Measurements from ENCODE around the gene ULK2.
"Not testable (repeated sequence)": the region's sequence is repeated elsewhere in the genome, so short reads cannot be mapped to it uniquely, and the experiment has no call there.

ULK2 gene

DNA sequence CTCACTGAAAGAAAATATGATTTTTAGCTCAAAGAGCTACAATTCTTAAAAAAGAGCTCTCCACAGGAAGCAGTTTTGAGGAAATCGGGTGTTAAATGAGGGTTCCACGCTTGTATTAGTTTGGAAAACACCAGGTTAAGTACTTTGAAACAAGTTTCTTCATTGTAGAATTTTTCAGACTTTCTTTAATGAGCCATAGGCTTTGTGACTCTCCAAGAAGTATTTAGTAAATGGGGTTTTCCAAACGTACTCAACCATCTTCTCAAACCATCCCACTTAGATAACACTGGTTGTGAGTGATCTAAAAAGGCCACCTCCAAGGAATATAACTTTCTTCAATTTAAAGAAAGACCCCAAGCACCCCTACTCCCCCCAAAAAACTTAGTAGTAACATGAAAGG is 2.7 kb downstream of the ULK2 start:
- no peak for DNase-seq (ENCODE audit: low read depth)

- DNase-seq (ENCODE audit: low read depth), result not testable (repeated sequence)
Observed at GRCh38 chr17:19860647-19861177, 7.0 kb downstream of the ULK2 start.

DNA sequence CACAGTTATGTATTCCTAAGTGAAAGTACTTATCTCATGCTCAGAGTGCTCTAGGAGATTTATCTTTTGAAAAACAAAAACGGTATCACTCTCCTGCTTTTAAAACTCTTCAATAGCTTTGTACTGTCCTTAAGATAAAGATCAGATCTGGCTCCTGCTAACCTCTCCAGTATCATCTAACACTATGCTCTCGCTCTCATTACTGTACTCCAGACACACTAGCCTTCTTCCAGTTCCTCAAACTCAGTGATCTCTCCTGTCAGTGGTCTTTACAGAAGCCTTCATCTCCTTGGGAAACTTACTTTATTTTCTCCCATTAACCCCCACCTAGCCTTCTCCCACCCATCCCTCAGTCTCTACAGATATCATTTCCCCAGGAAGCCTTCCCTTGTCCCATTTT is 10.1 kb downstream of the ULK2 start:
- no peak for DNase-seq (ENCODE audit: low read depth)

DNA sequence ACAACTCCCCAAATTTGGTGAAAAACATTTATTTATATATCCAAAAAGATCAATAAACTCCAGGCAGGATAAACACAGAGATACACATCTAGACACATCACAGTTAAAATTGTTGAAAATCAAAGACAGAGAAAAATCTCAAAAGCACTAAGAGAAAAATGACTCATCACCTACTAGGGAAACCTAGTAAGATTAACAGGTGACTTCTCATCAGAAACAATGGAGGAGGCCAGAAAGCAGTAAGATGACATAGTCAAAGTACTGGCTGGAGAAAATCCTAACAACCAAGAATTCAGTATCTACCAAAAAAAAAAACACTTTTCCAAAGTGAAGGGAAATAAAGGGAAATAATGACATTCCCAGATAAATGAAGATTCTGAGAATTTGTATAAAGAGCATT is 33.8 kb downstream of the ULK2 start:
- no peak for DNase-seq (ENCODE audit: low read depth)

DNA sequence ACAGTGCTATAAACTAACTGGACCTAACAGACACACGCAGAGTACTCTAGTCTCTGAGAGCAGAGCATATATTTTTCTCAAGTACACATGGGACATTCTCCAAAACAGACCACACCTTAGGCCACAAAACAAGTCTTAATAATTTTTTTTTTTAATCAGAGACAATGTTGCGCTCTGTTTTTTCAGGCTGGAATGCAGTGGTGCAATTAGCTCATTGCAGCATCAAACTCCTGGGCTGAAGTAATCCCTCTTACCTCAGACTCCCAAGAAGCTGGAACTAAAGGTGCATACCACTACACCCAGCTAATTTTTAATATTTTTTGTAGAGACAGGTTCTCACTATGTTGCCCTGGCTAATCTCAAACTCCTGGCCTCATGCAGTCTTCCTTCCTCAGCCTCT is 37.7 kb downstream of the ULK2 start:
- DNase-seq (ENCODE audit: low read depth), result no peak

- DNase-seq (ENCODE audit: low read depth), result no peak
Observed at GRCh38 chr17:19812407-19812806, 55.3 kb downstream of the ULK2 start.

DNA sequence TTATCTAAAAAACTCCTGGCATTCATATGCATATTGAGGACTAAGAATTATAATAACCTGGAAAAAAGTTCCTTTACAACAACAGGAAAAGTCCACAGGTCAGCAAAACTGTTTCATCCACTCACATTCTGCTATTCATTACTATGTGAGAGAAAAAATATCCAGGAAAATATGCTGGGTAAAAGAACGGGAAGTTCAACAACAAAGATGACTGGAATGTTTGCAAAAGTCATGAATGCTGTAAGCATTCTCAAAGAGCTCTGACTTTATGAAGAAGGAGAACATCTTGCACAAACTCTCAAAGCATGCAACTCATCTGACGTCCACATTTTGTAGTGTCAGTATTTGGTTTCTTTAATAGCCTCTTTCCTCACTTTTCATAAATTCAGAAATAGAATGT is 62.7 kb downstream of the ULK2 start:
- no peak for DNase-seq (ENCODE audit: low read depth)

DNA sequence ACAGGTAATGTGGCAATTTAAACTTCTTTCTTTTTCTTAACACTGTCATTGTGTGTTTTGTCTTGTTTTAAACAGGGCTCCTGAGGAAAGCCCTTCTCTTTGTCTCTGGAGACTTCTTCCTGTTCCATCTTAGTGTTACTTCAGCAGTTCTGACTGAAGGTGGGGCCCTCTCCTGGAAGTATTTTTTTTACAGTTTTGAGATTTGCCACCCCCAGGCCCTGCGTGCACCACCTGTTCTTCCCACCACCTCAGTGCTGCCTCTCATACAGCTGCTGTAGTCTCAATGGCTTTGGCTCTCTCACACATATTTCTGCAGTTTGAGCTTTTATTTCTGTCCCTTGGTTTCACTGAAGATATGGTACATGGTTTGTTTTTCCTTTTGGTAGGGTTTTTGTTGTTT is 67.2 kb downstream of the ULK2 start:
- no peak for DNase-seq (ENCODE audit: low read depth)

DNA sequence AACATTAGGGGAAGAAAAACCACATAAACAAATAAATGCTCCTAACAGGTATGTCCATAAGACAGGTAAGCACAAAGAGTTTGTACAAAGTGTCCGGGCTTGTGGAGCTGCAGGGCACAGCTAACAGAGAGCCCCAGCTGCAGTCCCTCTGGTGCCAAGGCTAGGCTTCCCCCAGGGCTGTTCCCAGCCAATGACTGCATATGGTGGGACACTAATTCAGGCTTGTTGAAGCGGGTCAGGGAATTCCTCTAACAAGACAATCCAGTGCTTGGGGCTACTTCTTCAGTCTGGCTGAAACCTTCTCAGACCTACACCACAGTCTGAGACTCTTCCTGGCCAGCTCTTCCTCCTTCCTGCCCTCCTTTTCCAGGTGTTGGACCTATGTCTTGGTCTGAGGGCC is 67.9 kb downstream of the ULK2 start:
- DNase-seq (ENCODE audit: low read depth), result no peak

DNA sequence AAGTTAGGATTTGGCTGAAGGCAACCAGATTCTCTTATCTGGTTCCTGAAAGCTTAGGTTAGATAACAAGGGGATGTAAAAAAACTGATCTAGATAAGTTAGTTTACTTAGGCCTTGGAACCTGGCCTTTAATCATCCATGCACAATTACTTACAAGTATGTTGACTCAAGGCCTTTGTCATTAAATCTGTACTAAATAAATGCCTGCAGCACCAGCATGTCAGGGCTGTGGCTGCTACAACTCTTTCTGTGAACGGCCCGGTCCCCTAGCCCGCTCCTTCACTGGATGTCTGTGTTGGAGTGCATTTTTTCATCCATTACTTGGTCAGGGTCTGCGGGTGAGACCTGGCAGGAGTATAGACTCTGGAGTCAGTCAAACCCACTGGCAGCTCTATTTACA is 71.3 kb downstream of the ULK2 start:
- no peak for DNase-seq (ENCODE audit: low read depth)

DNA sequence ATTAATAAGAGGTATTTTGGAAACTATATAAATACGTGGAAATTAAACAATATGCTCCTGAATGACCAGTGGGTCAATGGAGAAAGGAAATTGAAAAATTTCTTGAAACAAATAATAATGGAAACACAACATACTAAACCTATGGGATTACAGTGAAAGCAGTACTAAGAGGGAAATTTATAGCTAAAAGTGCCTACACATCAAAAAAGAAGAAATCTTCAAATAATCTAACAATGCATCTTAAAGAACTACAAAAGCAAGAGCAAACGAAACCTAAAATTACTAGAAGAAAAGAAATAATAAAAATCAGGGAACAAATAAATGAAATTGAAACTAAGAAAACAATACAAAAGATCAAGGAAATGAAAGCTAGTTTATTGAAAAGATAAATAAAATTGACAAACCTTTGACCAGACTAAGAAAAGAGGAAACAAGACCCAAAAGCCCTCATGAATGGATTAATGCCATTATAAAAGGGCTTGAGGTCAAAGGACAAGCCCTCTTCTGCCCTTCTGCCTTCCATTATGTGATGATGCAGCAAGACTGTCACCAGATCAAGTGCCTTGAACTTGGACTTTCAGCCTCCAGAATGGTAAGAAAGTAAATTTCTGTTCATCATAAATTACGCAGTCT is 75.7 kb downstream of the ULK2 start:
- no peak for DNase-seq (ENCODE audit: low read depth)

- no peak for DNase-seq (ENCODE audit: low read depth)
Observed at GRCh38 chr17:19787733-19788357, 79.9 kb downstream of the ULK2 start.

DNA sequence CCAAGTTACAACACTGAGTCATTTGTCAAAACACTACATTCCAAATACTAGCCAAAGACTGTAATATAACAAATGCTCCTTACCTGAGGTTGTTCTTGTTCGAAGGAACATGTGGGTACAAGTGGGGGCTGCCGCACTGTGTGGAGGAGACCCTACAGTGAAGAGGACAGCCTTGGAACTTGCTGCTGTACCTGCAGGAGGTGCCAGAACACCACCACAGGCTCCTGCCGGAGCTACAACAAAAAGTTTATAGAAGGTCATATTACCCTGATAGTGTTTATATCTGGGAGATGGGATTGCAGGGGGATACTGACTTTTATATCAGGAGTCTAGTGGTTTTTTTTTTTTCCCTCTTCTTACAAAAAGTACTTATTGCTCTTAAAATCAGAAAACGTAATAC is 81.9 kb downstream of the ULK2 start:
- no peak for DNase-seq (ENCODE audit: low read depth)

DNA sequence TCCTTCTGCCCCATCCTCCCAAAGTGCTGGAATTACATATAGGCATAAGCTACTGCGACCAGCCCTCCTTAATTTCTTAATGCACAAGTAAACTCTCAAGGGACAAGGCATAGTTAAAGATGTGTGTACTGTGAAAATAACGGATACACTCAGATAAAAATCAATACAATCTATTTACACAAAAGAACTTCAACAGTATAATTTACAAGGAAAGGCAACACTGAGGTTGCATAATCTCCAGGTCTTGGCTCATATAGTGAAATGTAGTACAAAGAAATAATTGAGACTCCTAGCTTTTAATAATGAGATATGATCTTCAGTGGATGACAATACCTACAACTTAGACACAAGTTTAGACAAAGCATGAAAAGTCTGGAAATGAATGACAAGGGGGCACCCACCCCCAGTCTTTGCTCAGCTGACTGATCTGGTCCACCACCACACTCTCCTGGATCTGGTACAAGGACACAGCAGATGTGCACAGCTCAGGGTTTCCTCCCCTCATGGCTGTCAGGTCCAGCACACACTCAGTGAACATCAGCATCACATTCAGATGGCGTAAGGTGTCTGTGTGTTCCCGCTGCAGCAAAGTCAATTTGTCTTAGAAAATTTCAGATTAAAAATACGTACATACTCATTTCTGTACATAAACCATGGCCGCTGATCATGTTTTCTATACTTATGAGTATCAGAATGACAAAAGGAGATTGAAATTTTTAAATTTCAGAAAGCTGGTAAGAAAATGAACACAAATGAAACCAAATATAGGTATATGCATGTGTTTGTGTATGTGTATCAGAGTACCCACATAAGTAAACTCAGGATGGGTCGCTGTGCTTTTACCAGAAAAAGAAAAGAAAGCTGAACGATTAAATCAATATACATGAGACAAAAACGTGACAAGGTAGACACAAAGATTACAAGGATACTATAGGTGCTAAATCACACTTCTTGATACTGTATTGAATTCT is 86.0 kb downstream of the ULK2 start:
- no peak for DNase-seq (ENCODE audit: low read depth)

GRCh38 chr17:19780846-19781245 is 86.9 kb downstream of the ULK2 start:
- no peak for DNase-seq (ENCODE audit: low read depth)

DNA sequence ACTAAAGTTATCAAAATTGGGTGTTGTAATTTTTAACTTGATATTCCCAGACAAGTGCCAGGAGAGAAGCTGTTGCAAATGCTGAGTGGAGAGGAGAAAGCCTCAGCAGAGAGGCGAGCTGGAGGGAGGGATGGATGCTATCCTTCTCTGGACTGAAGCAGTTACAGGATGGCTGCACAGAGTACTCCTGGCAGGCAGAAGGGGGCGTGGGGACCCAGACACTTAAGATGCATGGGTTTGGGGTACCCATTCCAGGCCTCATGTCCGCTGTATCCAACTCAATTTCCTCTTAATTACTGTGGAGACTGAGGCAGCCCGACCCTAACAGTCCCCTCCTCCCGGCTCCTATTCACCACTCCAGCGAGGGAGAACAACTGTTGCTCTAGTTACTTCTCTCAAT is 94.2 kb downstream of the ULK2 start:
- no peak for DNase-seq (ENCODE audit: low read depth)

- DNase-seq (ENCODE audit: low read depth), result peak; percentile 18
Observed at GRCh38 chr17:19771971-19772630, 95.6 kb downstream of the ULK2 start.

DNA sequence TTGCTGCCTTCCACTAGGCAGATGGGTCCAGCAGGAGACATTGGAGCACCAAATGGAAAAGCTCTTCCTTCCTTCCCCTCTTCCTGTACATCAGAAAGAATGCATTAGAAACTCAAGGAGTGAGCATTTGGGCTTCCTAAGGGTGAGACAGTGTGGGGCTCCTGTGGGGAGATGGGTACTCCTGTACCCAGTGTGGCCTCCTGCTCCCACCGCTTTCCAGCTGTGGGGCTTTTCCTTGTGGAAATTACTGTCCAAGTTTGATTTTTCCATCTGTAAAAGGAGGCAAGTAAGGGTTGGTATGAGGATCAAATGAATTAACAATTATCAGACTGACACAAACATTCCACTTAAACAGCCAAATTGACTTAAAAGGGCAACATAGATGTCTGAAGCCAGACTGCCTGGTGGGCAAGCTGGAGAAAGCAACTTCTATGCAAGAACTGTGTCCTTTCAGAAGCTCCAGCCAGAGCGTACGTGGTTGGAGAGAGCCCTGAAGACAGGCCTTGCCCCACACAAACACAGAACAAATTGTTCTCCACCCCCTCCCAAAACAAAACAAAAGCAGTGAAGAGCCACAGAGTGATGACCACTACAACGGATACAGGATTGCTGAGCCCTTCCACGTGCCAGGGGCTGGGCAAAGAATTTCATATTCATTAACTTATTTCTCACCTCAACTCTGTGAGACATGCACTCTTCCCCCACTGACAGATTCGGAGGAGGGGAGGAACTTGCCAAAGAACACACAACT is 96.6 kb downstream of the ULK2 start:
- no peak for DNase-seq (ENCODE audit: low read depth)

DNA sequence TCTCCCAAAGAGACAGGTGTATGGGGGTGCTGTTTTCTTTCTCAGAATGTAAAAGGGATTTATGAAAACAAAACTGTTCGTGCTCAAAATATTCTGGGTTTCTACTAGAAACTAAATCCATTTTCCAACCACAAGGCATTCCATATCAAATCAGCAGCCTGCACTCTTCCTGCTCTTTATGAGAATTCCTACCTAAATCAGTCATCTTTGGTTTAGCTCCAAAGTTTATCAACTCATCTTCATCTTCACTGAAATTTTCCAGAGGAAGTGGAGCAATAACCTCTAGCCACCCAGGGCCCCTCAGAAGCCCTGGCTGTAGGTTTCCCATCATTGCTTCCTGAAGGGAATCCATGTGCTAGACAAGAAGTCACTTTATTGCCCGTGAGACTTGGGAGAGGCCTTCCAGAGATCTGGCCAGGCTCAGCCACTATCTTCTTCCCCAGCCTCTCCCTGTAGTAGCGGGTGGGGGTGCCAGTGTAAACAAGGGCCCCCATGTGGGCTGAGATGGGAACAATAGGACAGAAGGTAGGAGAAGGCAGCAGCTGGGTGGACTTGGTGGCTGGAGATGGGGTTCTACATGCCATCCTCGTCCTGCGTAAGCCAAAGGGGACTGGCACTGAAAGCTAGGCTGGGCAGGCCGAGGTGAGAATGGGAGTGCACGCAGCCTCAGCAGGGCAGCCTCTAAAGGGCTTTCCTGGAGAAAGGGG is 97.6 kb downstream of the ULK2 start:
- no peak for DNase-seq (ENCODE audit: low read depth)

DNA sequence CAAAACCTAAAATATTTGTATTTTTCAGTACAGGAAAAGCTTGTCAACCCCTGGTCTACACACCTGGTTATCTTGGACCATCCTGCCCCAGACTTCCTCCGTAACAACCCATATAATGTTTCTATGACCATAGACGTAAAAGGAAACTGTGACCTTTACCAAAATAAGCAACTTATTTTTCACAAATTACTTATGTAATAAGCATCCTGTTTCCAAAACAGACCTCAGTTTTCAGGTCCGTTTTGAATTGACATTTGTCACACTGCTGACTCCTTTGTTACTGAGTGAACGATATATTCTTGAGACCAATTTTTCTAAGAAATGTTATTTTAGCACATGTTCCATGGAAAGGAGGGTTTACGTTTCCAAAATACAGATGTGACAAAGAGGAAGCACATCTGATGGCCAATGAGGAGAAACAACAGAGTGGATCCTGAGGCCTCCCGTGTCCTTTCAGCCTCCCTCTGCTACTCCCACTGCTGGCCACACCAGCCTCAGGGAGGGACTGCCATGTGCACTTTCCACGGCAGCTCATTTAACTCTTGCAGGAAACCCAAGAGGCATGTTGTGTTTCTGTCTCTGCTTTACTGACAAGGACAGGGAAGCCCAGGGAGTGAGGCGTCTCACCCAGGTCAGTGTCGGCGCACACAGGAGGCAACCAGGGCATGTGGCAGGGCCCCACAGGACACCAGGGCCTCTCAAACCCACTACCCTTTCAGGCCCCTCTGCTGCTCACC is 99.5 kb downstream of the ULK2 start:
- no peak for DNase-seq (ENCODE audit: low read depth)
